T-helper 1 cell treated with Interleukin-12 subunit alpha and Interleukin-12 subunit beta and Interleukin-4 antibody, amounts not matched to agents 30 μg/mL and 1 μg/mL, for 36 hours (primary cell): Measurements from ENCODE around the gene GRID2.
"Not testable (repeated sequence)": the region's sequence is repeated elsewhere in the genome, so short reads cannot be mapped to it uniquely, and the experiment has no call there.

Source experiments
- H3K27ac Mint-ChIP-seq: one replicate; pipeline ENCODE4 v1.8.0; 2021; ENCODE audit warnings: mild to moderate bottlenecking, mixed read lengths
- H3K27me3 Mint-ChIP-seq: one replicate; pipeline ENCODE4 v1.8.0; 2021; ENCODE audit warnings: low read depth, mixed read lengths
- H3K36me3 Mint-ChIP-seq: one replicate; pipeline ENCODE4 v1.8.0; 2021; ENCODE audit warnings: low read depth, mixed read lengths
- H3K4me1 Mint-ChIP-seq: one replicate; pipeline ENCODE4 v1.8.0; 2021; ENCODE audit warnings: low read depth, mixed read lengths
- H3K4me3 Mint-ChIP-seq: one replicate; pipeline ENCODE4 v1.8.0; 2021; ENCODE audit warnings: mild to moderate bottlenecking, moderate library complexity, mixed read lengths
- H3K9me3 Mint-ChIP-seq: one replicate; pipeline ENCODE4 v1.8.0; 2021; ENCODE audit warnings: mixed read lengths

GRID2 gene

GRCh38 chr4:92339676-92340075, 35.9 kb downstream of the GRID2 start:
- H3K36me3 Mint-ChIP-seq, result no peaks in the 10 kb centered on the region

GRCh38 chr4:92344216-92344615, 40.5 kb downstream of the GRID2 start:
- H3K36me3 Mint-ChIP-seq, result no peaks in the 10 kb centered on the region
- H3K27me3 Mint-ChIP-seq, result no peaks in the 10 kb centered on the region
- H3K4me1 Mint-ChIP-seq, result no peaks in the 10 kb centered on the region
- no peak overlapping the region for H3K4me3 Mint-ChIP-seq
- H3K9me3 Mint-ChIP-seq, result no peaks in the 10 kb centered on the region
- no peak overlapping the region for H3K27ac Mint-ChIP-seq

More at GRCh38 chr4:92339676-92340075, 35.9 kb downstream of the GRID2 start:
- Mint-ChIP-seq H3K27me3 (no peaks in the 10 kb centered on the region), H3K9me3 (no peaks in the 10 kb centered on the region), H3K27ac (no peak overlapping the region), H3K4me1 (no peaks in the 10 kb centered on the region), H3K4me3 (no peak overlapping the region)

- Mint-ChIP-seq H3K36me3 (no peaks in the 10 kb centered on the region), H3K27ac (no peak overlapping the region), H3K4me3 (no peak overlapping the region), H3K9me3 (no peaks in the 10 kb centered on the region), H3K4me1 (no peaks in the 10 kb centered on the region), H3K27me3 (no peaks in the 10 kb centered on the region)
Observed at GRCh38 chr4:92346289-92346688, 42.5 kb downstream of the GRID2 start.

- no peak overlapping the region for H3K27ac Mint-ChIP-seq
- no peaks in the 10 kb centered on the region for H3K36me3 Mint-ChIP-seq
- H3K4me1 Mint-ChIP-seq, result no peaks in the 10 kb centered on the region
- H3K4me3 Mint-ChIP-seq, result no peak overlapping the region
- H3K27me3 Mint-ChIP-seq, result no peaks in the 10 kb centered on the region
- H3K9me3 Mint-ChIP-seq, result no peaks in the 10 kb centered on the region
Observed at GRCh38 chr4:92357966-92358365, 54.2 kb downstream of the GRID2 start.

GRCh38 chr4:92359491-92359890, 55.7 kb downstream of the GRID2 start:
- Mint-ChIP-seq H3K36me3 (no peaks in the 10 kb centered on the region), H3K27ac (no peak overlapping the region), H3K4me3 (no peak overlapping the region), H3K4me1 (no peaks in the 10 kb centered on the region), H3K9me3 (no peaks in the 10 kb centered on the region), H3K27me3 (no peaks in the 10 kb centered on the region)

GRCh38 chr4:92362028-92362427, 58.3 kb downstream of the GRID2 start:
- H3K27me3 Mint-ChIP-seq, result no peaks in the 10 kb centered on the region

GRCh38 chr4:92368653-92369052, 64.9 kb downstream of the GRID2 start:
- no peak overlapping the region for H3K27ac Mint-ChIP-seq
- no peaks in the 10 kb centered on the region for H3K4me1 Mint-ChIP-seq
- no peaks in the 10 kb centered on the region for H3K36me3 Mint-ChIP-seq
- H3K4me3 Mint-ChIP-seq, result no peak overlapping the region
- H3K9me3 Mint-ChIP-seq, result no peaks in the 10 kb centered on the region
- H3K27me3 Mint-ChIP-seq, result no peaks in the 10 kb centered on the region

More at GRCh38 chr4:92362028-92362427, 58.3 kb downstream of the GRID2 start:
- H3K36me3 Mint-ChIP-seq, result no peaks in the 10 kb centered on the region
- no peak overlapping the region for H3K27ac Mint-ChIP-seq
- no peaks in the 10 kb centered on the region for H3K9me3 Mint-ChIP-seq
- no peak overlapping the region for H3K4me3 Mint-ChIP-seq
- H3K4me1 Mint-ChIP-seq, result no peaks in the 10 kb centered on the region

GRCh38 chr4:92381616-92382015, 77.8 kb downstream of the GRID2 start:
- no peaks in the 10 kb centered on the region for H3K27me3 Mint-ChIP-seq
- H3K9me3 Mint-ChIP-seq, result no peaks in the 10 kb centered on the region
- H3K4me3 Mint-ChIP-seq, result no peak overlapping the region
- H3K4me1 Mint-ChIP-seq, result no peaks in the 10 kb centered on the region
- H3K27ac Mint-ChIP-seq, result no peak overlapping the region
- no peaks in the 10 kb centered on the region for H3K36me3 Mint-ChIP-seq

GRCh38 chr4:92382128-92382527, 78.4 kb downstream of the GRID2 start:
- Mint-ChIP-seq H3K27ac (no peak overlapping the region), H3K36me3 (no peaks in the 10 kb centered on the region), H3K4me1 (no peaks in the 10 kb centered on the region), H3K4me3 (no peak overlapping the region), H3K27me3 (no peaks in the 10 kb centered on the region), H3K9me3 (no peaks in the 10 kb centered on the region)

GRCh38 chr4:92387459-92388069, 83.8 kb downstream of the GRID2 start:
- Mint-ChIP-seq H3K27me3 (no peaks in the 10 kb centered on the region), H3K36me3 (no peaks in the 10 kb centered on the region), H3K9me3 (no peaks in the 10 kb centered on the region), H3K4me3 (no peak overlapping the region), H3K4me1 (no peaks in the 10 kb centered on the region), H3K27ac (no peak overlapping the region)

- Mint-ChIP-seq H3K27ac (no peak overlapping the region), H3K4me1 (no peaks in the 10 kb centered on the region), H3K27me3 (no peaks in the 10 kb centered on the region), H3K4me3 (no peak overlapping the region), H3K36me3 (no peaks in the 10 kb centered on the region), H3K9me3 (no peaks in the 10 kb centered on the region)
Observed at GRCh38 chr4:92399032-92399431, 95.3 kb downstream of the GRID2 start.

GRCh38 chr4:92403525-92403924, 99.8 kb downstream of the GRID2 start:
- not testable (repeated sequence) for H3K36me3 Mint-ChIP-seq, H3K27ac Mint-ChIP-seq, H3K4me1 Mint-ChIP-seq, H3K9me3 Mint-ChIP-seq, H3K27me3 Mint-ChIP-seq, H3K4me3 Mint-ChIP-seq

GRCh38 chr4:92406488-92406887, 102.7 kb downstream of the GRID2 start:
- peaks cover 6% of the 10 kb centered on the region for H3K9me3 Mint-ChIP-seq
- no peak overlapping the region for H3K4me3 Mint-ChIP-seq
- no peaks in the 10 kb centered on the region for H3K4me1 Mint-ChIP-seq
- no peaks in the 10 kb centered on the region for H3K36me3 Mint-ChIP-seq
- H3K27ac Mint-ChIP-seq, result no peak overlapping the region
- H3K27me3 Mint-ChIP-seq, result no peaks in the 10 kb centered on the region

GRCh38 chr4:92421920-92422319, 118.2 kb downstream of the GRID2 start:
- H3K4me1 Mint-ChIP-seq, result no peaks in the 10 kb centered on the region
- H3K9me3 Mint-ChIP-seq, result no peaks in the 10 kb centered on the region
- no peaks in the 10 kb centered on the region for H3K27me3 Mint-ChIP-seq
- H3K27ac Mint-ChIP-seq, result no peak overlapping the region
- no peak overlapping the region for H3K4me3 Mint-ChIP-seq
- no peaks in the 10 kb centered on the region for H3K36me3 Mint-ChIP-seq

- H3K27ac Mint-ChIP-seq, result no peak overlapping the region
- H3K9me3 Mint-ChIP-seq, result peaks cover 2% of the 10 kb centered on the region
- H3K27me3 Mint-ChIP-seq, result no peaks in the 10 kb centered on the region
- no peaks in the 10 kb centered on the region for H3K4me1 Mint-ChIP-seq
- no peak overlapping the region for H3K4me3 Mint-ChIP-seq
- H3K36me3 Mint-ChIP-seq, result no peaks in the 10 kb centered on the region
Observed at GRCh38 chr4:92433272-92433758, 129.5 kb downstream of the GRID2 start.

- not testable (repeated sequence) for H3K36me3 Mint-ChIP-seq, H3K27ac Mint-ChIP-seq, H3K9me3 Mint-ChIP-seq
Observed at GRCh38 chr4:92438722-92439121, 135.0 kb downstream of the GRID2 start.

More at GRCh38 chr4:92438722-92439121, 135.0 kb downstream of the GRID2 start:
- H3K27me3 Mint-ChIP-seq, H3K4me1 Mint-ChIP-seq, H3K4me3 Mint-ChIP-seq: not testable (repeated sequence)
